A204.1 (cell line): ENCODE data around the gene RHOA.
"Not testable (repeated sequence)": the region's sequence is repeated elsewhere in the genome, so short reads cannot be mapped to it uniquely, and the experiment has no call there.

Experiments
- FAIRE-seq: peaks from 2 replicates; lab custom pipeline; 2012; peaks lifted over from hg19 to GRCh38; lab: Jason Lieb, UNC

The RHOA gene

DNA sequence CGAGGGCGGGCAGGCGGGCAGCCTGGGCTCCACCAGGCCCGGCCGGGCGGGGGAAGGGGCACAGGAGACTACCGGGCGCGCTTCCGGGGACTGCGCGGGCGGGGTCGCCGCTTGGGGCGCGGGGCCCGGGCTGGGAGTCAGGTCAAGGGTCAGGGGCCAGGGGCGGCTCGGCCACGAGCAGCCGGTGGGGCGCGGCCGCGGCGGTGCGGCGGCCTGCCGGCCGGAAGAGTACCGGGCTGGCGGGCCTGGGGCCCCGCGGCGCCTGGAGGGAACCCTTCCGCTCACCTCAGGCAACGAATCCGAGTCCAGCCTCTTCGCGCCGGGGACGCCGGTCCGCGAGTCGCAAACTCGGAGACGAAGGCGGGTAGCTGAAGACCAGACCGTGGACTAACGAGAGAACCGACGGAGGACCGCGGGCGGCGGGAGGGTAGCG, 225 bp downstream of the RHOA start:
- FAIRE-seq = no peak

DNA sequence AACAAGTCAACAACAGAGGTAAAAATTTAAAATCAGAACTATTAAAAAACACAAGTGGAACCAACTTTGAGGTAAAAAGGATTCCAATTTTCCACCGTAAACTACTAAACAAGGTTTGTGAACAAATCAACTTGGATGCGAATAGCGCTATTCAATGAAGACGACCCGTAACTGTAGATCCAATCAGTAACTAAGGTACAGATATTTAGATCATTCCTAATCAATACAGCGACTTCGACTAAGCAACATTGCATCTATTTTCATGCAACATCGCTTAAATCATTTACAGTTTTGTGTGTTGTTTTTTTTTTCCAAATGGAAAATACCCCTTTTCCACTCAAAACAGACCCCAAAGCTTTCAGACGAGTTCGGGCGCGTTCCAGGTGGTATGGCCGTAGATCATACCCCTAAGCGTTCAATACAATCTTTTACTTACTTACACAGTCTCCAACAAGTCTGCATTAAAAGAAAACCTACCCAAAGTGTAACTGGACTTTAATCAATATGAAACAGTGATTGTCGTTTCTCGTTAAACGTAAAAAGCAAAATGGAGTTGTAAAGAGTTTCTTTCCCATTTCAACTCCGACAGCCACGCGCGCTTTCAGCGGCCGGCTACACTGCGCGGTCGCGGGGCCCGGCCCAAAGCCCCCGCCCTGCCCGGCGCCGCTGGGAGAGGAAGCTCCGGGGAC, 786 bp downstream of the RHOA start:
- no peak for FAIRE-seq

DNA sequence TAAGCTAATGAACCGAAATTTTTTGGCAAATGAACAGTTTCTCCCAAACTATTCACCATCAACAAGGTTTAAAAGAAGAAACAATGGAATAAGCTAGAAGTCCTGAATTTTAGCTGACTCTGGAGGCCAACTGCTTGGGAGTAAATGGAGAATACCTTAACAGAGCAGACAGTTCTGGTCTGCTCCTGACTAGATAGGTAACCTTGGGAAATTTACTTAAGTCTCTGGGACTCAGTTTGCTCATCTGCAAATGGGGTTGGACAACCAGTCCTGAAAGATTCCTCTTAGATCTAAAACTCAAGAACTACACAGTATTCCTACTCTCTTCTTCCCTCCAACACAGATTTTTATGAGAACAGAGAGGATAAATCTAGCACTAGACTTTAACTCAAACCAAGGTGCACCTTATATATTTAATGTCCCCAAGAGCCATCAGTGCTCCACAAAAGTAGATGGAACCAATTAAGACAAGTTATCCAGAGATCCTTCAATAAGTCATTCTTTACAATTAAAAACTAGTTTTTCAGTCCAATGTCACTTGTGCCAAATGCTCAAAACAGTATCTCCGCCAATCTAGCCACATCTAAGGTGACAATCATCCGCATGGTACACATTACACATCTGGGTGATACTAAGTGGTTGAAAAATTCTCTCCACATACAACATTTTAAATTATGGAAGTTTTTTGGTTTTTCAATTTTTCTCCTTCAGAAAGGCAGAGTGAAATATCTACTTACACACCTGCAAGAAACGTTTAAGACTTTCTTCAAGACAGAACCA, 1.5 kb downstream of the RHOA start:
- no peak for FAIRE-seq

DNA sequence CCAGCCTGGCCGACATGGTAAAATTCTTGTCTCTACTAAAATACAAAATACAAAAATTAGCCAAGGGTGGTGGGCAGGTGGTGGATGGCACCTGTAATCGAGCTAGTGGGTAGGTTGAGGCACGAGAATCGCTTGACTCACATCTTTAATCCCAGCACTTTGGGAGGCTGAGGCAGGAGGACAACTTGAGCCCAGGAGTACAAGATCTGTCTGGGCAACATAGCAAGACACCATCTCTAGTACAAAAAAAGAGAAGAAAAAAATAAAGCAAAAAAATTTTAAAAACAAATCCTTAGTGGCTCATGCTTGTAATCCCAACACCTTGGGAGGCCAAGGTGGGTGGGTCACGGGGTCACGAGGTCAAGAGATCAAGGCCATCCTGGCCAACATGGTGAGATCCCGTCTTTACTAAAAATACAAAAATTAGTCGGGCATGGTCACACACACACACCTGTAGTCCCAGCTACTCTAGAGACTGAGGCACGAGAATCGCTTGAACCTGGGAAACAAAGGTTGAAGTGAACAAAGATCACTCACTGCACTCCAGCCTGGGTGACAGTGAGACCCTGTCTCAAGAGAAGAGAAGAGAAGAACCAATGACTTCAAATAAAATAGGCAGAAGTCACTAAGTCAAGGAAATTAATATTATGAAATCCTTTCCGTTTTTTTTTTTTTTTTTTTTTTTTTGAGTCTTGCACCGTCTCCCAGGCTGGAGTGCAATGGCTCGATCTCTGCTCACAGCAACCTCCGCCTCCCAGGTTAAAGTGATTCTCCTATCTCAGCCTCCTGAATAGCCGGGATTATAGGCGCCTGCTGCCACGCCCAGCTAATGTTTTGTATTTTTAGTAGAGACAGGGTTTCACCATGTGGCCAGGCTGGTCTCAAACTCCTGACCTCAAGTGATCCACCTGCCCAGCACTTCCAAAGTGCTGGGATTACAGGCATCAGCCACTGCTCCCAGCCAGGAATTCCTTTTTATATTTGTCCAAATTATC, 4.9 kb downstream of the RHOA start:
- no peak for FAIRE-seq

DNA sequence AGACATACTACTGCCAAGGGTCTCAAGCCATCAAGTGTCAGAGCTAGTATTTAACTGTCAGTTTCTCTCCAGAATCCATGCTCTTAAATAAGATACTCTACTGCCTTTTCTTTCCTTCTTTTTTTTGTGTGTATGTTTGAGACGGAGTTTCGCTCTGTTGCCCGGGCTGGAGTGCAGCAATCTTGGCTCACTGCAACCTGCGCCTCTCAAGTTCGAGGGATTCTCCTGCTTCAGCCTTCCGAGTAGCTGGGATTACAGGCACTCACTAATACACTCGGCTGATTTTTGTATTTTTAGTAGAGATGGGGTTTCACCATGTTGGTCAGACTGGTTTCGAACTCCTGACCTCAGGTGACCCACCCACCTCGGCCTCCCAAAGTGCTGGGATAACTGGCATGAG, 6.2 kb downstream of the RHOA start:
- FAIRE-seq = not testable (repeated sequence)

DNA sequence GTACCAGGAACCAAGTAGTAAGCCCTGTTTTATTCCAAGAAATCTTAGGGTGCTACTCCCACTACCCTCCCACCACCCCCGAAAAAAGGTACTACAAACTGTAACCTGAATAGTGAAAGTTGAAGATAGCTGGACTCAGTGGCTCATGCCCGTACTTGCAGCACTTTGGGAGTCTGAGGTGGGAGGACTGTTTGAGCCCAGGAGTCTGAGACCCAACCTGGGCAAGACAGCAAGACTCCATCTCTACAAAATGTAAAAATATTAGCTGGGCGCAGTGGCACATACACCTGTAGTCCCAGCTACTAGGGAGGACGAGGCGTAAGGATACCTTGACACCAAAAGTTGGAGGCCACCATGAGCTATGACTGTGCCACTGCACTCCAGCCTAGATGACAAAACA, 7.9 kb downstream of the RHOA start:
- FAIRE-seq = no peak

DNA sequence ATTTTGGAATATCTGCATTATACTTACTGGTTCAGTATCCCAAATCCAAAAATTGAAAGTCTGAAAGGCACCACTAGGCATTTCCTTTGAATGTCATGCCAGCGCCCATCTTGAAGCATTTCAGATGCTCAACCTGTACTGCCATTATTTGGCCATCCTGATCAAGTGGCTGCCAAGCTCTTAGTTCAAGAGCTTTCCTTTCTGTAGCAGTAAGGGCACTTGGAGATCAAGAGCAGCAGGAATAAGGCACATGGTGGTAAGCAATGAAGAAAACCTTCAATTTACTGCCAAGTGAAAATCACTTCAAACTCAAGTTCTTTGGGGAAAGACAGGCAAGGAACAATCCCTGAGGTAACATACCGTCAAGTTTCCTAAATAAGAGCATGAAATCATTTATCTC, 10.0 kb downstream of the RHOA start:
- no peak for FAIRE-seq

DNA sequence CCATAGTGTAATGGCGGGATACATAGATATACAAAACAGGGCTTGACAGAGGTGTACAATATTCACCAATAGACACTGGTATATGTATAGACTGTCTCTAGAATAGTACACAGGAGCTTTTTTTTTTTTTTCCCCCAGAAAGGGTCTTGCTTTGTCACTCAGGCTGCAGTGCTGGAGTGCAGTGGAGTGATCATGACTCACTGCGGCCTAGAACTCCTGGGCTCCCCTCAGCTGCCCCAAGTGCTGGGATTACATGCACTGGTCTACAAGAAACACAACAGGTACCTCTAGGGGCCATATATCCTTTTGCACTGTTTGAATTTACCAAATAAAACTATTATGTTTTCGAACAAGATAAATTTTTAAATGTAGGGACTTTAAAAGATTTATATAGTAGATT, 12.3 kb downstream of the RHOA start:
- no peak for FAIRE-seq

DNA sequence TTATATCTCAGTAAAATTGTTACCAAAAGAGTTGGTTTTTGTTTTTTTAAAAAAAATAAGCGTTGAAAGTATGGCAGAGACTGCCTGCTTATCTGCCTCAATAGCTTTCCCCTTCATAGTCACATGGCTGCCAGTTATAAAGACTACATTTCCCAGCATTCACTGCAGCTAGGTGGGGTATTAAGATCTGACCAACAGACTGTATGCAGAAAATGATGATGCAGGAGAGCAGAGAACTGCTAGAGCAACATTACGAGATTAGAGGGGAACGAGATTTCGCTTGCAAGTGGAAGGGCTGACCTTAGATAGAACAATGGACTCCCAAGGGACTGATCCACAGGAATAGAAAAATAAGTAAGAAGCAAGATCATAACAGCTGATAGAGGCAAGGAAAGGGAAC, 14.3 kb downstream of the RHOA start:
- no peak for FAIRE-seq

DNA sequence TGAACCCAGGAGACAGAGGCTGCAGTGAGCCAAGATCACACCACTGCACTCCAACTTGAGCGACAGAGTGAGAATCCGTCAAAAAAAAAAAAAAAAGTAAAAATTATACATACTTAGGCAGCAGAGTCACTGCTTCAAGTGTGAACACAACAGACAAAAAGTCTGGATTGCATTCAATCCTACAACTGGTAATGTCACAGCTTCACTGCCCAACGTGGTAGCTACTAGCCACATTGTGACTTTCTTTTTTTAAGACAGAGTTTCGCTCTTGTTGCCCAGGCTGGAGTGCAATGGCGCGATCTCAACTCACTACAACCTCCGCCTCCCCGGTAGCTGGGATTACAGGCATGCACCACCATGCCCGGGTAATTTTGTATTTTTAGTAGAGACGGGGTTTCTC, 20.5 kb downstream of the RHOA start:
- FAIRE-seq = not testable (repeated sequence)

DNA sequence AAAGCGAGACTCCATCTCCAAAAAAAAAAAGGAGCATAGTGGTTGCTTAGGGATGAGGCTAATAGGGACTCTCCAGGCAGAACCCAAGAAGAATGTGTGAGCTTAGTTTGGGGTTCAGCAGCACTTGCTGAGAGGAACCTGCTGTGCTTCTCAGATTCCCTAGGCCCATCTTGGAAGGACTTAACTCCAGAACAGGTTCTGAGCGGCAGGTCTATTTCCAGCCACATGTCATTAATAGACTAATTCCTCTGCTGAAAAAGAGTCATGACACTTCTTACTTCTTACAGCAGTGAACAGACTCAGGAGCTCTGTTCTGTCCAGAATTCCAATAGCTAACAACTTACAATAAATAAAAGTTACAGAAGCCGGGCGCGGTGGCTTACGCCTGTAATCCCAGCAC, 22.5 kb downstream of the RHOA start:
- no peak for FAIRE-seq

DNA sequence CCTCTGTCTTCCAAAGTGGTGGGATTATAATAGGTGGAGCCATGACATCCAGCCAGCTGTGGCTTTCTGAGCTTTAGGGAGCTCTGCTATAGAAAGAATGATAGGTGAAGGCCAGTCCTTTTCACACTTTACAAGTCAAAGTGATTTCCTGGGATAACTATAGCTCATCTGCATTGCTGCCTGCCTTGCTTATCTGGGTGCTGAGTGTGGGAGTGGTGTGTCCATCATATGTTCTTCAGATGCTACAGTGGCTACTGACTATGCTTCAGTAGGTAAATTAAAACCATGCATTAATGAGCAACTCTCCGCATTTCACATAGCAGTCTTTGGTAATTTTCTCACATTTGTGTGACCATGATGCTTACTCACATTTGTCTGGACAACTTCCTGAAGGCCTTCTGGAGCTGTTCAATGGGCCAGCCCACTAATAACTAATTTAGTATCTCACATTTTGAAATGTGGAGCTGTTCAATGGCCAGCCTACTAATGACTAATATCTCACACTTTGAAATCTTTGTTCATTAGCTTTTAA, 23.4 kb downstream of the RHOA start:
- FAIRE-seq = no peak

DNA sequence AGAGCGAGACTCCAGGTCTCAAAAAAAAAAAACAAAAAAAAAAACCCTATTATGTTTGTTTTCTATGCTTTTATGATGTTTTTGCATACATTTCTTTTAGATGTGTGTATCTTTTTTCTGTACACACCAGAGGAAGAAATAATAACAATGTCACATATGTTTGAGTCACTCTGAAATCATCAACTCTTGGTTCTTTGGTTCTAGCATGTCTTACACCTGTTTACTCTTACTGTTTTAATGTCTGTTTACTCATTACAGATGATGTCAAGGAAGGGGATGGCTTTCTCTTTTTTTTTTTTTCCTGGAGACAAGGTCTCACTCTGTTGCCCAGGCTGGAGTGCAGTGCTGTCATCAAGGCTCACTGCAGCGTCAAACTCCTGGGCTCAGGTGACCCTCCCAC, 24.1 kb downstream of the RHOA start:
- FAIRE-seq = no peak

DNA sequence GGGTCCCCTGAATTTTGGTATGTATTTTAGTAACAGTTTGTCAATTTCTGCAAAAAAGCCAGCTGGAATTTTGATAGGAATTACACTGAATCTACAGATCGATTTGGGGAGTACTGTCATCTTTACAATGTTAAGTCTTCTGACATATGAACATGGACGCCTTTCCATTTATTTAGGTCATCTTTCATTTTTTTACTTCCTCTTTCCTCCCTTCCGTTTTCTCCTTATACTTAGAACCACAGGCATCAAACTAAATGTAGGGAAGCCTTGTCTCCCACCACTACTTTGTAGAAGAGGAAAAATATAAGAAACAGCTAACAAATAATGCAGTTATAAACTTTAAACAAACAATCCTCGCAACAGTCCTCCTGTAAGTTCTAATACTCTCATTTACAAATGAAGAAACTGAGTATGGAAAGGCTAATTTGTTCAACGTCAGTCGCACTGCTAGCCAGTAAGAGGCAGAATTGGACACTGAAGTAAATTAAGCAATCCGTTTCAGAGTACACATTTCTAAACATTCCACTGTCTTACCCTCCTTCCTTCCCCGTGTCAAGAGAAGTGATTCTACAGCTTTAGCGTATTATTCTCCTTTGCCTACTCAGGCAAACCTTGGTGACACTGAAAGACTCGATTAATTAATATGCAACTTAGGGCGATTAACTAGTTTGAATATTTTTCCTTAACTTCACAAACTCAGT, 25.6 kb downstream of the RHOA start:
- no peak for FAIRE-seq

DNA sequence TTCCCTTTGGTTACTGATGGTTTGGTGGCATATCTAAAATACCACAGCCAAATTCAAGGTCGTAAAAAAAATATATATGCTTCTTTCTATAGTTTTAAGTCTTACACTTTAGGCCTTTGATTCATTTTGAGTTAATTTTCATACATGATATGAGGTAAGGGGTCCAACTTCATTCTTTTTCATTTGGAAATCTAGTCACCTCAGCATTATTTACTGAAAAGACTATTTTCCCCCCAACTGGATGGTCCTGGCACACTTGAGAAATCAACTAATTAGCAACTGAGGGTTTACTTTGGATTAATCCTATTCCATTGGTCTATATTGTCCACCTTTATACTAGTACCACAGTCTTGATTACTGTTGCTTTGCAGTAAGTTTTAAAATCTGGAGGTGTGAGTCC, 26.2 kb downstream of the RHOA start:
- FAIRE-seq = no peak

DNA sequence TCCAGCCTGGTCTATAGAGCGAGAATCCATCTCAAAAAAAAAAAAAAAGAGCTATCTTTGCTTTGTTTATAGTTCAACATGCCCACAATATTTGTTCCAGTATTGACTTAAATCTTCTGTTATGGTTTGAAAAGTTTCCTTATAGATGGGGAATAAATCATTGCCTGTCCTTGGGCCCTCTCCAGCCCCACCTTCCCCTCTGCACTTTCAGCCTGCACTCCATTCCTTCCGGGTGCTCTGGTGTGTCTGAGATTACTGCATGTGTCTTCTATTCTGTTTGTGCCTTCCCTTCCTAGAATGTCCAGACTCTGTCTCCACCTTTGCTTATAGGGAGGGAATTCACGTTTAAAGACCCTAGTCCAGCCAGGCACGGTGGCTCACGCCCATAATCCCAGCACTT, 28.4 kb downstream of the RHOA start:
- FAIRE-seq = no peak

DNA sequence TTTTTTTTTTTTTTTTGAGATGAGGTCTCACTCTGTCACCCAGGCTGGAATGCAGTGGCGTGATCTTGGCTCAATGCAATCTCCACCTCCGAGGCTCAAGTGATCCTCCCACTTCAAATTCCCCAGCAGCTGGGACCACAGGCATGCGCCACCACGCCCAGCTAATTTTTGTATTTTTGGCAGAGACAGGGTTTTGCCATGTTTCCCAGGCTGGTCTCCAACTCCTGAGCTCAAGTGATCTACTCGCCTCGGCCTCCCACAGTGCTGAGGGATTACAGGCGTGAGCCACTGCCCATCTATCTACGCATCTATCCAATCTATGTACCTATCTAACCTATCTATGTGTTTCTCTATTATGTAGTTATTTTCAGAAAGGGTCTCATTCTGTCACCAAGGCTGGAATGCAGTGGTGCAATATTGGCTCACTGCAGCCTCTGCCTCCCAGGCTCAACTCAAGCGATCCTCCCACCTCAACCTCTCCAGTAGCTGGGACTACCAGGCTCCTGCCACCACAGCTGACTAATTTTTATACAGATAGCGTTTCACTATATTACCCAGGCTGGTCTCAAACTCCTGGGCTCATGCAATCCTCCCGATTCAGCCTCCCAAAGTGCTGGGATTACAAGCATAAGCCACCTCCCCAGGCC, 33.4 kb downstream of the RHOA start:
- no peak for FAIRE-seq

DNA sequence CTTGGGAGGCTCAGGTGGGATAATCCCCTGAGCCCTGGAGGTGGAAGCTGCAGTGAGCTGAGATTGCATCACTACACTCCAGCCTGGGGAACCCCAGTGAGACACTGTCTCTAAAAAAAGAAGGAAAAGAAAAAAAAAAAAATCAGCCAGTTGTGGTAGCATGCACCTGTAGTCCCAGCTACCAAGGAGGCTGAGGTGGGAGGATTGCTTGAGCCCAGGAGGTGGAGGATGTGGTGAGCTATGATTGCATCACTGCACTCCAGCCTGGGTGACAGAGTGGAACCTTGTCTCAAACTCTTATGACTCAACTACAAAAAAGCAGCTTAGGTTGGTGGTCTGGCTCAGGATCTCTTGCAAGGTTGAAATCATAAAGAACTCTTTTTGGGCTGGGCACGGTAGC, 34.3 kb downstream of the RHOA start:
- no peak for FAIRE-seq

DNA sequence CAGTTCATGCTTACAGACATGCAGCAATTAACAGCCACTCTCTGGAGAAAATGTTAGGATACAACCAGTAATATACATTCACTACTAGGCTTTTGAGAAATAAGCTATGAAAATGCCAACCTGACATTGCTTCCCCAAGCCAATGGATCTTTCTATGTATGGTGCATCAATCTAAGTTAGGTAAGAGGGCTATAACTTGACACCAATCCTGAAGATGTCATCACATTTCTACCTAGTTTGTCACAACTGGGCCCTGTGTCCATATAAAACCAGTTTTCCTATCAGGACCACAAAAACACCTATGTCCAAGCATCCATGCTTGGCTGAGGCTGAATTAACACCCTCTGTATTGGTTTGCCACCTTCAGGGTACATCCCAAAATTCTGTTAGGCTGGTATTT, 39.8 kb downstream of the RHOA start:
- no peak for FAIRE-seq

DNA sequence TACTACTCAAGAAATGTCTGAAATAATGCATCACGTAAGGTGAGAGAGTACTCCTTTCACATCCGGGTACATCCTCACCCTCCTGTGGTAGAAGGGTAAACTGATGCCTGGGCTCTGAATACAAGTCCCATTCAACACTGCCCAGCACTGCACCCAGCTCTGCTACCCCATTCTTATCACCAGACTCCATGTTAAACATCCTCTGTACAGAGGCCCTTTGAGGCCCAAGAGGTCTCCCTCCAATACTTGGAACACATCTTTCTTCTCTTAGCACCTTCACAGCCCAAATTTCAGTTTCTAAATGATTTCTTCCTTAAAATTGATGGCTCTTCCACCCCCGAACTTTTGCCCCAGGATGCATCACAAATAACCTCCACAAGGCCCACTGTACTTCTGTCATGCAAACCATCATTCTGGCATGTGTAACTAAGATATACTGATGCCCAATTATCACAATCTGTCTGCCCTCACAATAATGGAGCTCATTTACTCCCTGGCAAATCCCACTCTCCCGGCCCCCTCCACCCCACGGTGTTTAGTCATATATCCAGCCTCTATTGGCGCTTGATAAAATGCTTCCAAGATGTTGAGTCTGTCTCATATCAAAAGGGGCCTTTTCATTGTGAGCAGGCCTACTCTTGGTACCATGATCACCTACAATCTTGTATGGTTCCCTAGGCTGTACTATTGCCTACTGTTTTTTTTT, 41.0 kb downstream of the RHOA start:
- FAIRE-seq = no peak

DNA sequence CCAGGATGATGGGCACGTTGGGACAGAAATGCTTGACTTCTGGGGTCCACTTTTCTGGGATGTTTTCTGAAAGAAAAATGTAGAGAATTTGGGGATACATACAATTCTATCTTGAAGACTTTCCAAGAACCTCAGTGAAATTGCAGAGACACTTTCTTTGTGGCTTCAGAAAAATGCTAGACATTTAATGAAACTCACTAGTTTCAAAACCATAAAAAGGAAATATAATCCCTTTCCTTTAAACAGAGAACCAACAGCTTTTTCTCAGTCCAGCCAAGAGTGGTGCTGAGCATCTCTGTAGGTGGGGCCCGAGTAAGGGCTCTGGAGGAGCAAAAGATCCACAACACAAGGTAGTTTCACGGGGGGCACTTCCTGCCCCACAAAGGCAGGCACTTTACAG, 49.2 kb downstream of the RHOA start:
- no peak for FAIRE-seq
